ENCODE results near the gene GDI1.
"Not testable (repeated sequence)": the region's sequence is repeated elsewhere in the genome, so short reads cannot be mapped to it uniquely, and the experiment has no call there.

Gene GDI1

GRCh38 chrX:154436983-154437752 lies at the start of gene GDI1:
Gene GDI1 (plus strand): TSS chrX:154437154. CDS start chrX:154437255, 101 bp downstream.
- peak; percentile 32 for DNase-seq (ENCODE audit: low spot score)

GRCh38 chrX:154388094-154388493 lies 48.9 kb upstream of the GDI1 start:
- DNase-seq (ENCODE audit: low spot score): not testable (repeated sequence)

DNA sequence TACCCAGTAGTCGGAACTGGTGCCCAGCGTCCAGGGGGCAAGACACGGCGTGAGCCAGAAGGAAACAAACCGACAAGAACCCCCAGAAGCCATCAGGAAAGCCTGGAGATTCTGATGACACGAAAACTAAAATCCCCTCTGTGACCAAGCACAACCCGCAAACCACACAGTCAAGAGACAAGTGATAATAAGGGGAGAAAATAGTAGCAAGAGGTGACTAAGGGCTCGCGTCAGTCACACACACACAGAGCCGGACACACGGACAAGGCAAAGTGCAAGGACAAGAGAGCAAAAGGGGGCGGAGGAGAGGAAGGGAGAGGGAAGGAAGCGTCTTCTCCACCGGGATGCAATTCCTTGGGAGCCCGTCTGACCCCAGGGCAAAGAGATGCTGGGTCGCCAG lies 48.3 kb upstream of the GDI1 start:
- not testable (repeated sequence) for DNase-seq (ENCODE audit: low spot score)

GRCh38 chrX:154389812-154390747 lies 46.9 kb upstream of the GDI1 start:
- DNase-seq (ENCODE audit: low spot score): not testable (repeated sequence)

DNA sequence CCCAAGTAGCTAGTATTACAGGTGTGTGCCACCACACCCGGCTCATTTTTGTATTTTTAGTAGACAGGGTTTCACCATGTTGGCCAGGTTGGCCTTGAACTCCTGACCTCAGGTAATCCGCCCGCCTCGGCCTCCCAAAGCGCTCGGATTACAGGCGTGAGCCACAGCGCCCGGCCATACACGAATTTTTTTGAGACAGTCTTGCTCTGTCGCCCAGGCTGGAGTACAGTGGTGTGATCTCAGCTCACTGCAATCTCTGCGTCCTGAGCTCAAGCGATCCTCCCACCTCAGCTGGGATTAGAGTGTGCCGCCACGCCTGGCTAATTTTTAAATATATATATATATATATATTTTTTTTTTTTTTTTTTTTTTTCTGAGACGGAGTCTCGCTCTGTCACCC lies 40.6 kb upstream of the GDI1 start:
- DNase-seq (ENCODE audit: low spot score): not testable (repeated sequence)

DNA sequence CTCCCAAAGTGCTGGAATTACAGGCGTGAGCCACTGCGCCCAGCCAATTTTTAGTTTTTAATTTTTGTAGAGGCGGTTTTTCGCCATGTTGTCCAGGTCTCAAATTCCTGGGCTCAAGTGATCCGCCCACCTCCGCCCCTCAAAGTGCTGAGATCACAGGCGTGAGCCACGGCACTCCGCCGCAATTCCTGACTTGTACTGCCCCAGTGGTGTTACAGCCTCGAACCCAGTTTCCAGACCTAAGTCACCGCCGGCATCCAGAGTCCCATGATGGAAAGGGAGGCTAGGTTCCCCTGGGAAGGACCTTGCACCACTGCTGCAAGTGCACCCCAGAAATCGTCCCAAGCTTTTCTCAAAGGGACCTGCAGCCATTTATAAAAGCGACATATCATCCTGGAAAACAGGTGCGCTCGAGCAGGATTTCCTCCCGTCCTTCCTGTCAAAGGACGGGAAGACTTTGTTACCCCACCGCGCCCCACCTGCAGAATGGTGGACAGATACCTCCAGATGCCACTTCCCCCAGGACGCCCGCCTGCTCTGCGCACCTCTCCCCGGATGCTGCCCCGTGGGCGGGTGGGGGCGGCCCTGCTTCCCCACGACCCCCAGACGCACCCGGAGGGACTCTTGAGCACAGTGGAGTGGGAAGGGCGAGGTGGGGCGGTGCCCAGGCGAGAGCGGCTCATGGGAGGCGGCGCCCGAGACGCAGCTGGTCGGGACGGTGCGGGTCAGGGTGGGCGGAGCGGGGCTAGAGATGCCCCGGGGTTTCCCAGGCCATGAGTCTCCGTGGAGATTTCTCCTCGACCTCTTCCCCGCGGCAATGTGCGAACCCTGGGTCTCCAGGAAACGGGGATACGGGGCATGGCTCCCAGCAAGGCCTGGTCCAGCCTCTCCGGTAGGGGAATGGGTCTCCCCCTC lies 39.7 kb upstream of the GDI1 start:
- DNase-seq (ENCODE audit: low spot score): peak; percentile 43

DNA sequence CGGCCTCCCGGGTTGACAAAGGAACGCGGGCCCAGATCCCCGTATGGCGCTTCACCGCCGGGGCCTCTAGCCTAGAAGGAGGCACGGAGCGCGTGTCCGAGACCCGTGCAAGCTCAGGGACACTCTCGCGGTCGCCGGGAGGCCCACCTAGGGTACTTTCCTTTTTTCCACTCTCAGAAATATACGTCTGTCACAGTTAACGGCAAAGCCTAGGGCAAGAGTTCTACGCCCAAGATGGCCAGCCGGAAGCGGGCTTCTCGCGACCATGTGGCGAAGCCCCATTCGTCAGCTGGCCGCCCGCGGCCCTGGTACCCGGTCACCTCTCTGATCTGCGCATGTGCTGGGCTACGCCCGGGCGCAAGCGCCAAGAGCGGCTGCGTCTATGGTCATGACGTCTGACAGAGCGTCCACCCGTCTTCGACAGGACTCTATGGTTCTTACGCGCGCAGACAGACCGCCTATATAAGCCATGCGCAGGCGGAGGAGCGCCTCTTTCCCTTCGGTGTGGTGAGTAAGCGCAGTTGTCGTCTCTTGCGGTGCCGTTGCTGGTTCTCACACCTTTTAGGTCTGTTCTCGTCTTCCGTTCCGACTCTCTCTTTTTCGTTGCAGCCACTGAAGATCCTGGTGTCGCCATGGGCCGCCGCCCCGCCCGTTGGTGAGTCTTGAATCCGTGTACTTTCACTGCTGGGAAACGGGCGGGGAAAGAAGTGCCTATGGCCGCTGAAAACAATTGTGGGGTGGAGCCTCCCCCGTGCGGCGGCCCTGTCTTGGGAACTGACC lies 38.9 kb upstream of the GDI1 start, which contains the start of gene RPL10:
RPL10 (plus strand) TSS at position 490 of the 780 bp plus-strand sequence; CDS start at position 633, 143 bp downstream.
- DNase-seq (ENCODE audit: low spot score): peak; percentile 92

GRCh38 chrX:154398668-154399526 lies 38.1 kb upstream of the GDI1 start:
- peak; percentile 85 for DNase-seq (ENCODE audit: low spot score)

- no peak for DNase-seq (ENCODE audit: low spot score)
Observed at GRCh38 chrX:154399527-154400368, 37.2 kb upstream of the GDI1 start.

DNA sequence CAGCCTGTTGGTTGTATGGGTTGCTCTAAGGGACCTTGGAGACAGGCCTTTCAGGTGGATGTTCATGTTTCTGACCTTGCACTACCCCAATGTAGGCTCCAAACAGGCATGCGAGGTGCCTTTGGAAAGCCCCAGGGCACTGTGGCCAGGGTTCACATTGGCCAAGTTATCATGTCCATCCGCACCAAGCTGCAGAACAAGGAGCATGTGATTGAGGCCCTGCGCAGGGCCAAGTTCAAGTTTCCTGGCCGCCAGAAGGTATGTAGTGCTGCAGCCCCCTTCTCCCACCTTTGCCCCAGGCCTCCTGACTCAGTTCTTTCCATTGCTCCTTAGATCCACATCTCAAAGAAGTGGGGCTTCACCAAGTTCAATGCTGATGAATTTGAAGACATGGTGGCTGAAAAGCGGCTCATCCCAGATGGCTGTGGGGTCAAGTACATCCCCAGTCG lies 36.6 kb upstream of the GDI1 start:
- not testable (repeated sequence) for DNase-seq (ENCODE audit: low spot score)

- no peak for DNase-seq (ENCODE audit: low spot score)
Observed at GRCh38 chrX:154401045-154401799, 35.7 kb upstream of the GDI1 start.

DNA sequence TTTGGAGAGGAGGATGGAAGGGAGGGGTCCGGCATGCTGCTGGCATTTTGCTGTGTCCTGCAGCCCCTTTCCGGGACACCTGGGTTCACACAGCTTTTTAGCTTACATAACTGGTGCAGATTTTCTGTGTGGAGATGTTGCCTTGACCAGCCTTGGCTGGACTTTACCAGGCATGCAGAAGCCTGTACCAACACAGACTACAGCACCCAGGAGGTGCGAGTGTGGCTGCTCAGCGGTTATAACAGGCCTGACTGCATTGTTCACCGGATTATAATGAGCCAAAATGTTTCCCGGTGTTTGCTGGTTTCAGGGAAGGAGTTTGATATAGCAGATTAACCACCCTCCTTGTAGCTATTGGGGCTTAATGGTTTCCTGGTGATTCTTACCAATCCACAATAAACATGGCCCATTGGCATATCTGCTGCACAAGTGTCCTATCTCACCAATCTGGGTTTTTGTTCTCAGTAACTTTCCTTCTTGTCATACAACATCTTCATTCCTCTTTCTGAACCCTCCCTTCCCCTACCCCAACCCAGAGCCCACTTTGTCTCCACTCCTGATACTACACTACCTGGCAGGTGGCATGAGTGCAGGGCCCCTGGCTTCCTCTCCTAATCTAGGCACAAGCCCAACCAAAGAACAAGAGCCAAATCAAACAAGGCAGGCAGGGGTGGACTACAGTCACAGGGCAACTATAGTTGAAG lies 34.9 kb upstream of the GDI1 start:
- no peak for DNase-seq (ENCODE audit: low spot score)

- no peak for DNase-seq (ENCODE audit: low spot score)
Observed at GRCh38 chrX:154402622-154403127, 34.3 kb upstream of the GDI1 start.

GRCh38 chrX:154403192-154403591 lies 33.8 kb upstream of the GDI1 start:
- no peak for DNase-seq (ENCODE audit: low spot score)

GRCh38 chrX:154403858-154404257 lies 33.1 kb upstream of the GDI1 start:
- DNase-seq (ENCODE audit: low spot score): no peak

DNA sequence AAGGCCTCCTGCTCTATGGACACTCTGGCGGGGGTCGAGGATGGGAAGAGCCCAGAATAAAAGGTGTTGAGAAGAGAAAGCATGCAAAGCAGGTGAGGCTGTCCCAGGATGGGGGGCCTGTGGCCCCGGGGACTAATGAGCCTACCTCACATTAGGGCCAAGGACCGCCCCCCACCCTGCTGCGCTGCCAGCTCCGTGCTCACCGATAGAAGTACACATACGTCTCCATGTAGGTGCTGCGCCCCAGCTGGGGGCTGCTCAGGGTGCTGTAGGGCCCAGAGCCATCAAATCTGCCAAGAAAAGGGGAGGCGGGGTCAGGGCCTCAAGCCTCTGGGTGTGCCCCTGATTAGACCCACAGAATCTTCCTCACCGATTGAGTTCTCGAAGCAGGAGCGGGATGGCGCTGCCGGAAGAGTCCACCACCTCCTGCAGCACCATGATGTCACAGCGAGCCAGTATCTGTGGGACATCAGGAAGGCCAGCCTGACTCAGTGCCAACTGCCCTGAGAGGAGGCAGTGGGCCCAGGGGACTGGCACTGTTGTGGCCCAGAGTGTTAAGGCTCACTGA lies 32.2 kb upstream of the GDI1 start:
- DNase-seq (ENCODE audit: low spot score): no peak

DNA sequence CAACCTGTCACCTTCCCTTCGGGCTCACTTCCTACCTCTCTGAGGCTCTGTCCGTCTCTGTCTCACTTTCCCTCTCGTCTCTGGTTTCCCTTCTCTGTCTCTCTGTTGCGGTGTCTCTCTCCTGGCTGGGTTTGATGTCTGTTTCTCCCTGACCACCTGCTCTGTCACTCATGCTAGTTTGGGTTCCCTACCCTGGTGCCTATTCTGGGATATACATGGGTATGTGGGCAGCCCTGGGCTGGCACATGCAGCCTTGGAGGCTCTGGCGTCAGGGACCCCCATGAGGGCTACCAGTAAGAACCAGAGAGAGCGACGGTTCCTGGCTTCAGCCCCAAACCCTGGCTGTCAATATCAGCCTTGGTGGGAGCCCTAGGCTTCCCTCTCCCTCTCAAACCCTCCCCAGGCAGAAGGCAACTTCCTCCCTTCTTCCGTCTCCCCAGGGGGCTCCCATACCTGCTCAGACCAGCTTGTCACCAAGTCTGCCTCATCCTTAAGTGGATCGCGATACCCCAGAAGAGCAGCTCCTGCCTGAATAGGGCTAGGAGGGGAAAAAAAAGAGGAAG lies 28.2 kb upstream of the GDI1 start:
- DNase-seq (ENCODE audit: low spot score): no peak
